GM12892 (cell line): ENCODE results near the gene SULF2.

Source experiments
- DNase-seq: peaks from one replicate; pipeline ENCODE4 v3.0.0; 2011; ENCODE audit not compliant: insufficient read length
- FAIRE-seq: peaks from 2 replicates; lab custom pipeline; 2011; peaks lifted over from hg19 to GRCh38; lab: Jason Lieb, UNC
- POLR2A ChIP-seq: IDR thresholded peaks from 2 replicates; pipeline ENCODE4 v1.6.1; 2011; ENCODE audit warnings: low read depth, low read length, control low read depth
- POLR2AphosphoS5 ChIP-seq: IDR thresholded peaks from 2 replicates; pipeline ENCODE4 v1.6.1; 2011; ENCODE audit warnings: low read depth, low read length, control low read depth
- TAF1 ChIP-seq: IDR thresholded peaks from 2 replicates; pipeline ENCODE4 v1.6.1; 2011; ENCODE audit warnings: low read depth, mild to moderate bottlenecking, control low read depth, low read length, borderline replicate concordance

The SULF2 gene

DNA sequence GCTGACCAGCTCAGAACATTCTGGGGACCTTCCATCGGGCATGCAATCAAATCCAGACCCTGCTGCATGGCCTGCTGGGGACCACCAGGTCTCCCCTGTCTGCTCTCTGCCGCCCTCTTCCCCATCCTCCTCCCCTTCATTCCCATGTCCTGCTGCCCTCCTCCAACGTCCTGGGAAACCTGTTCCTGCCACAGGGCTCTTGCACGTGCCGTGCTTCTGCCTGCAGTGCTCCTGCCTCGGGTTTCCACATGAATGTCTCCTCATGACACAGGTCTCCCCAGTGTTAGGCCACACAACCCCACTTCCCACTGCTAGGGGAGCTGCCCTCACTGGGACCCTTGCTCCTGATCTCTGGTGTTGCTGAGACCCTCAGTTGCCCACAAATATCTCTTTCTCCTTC, 37.2 kb downstream of the SULF2 start:
- no peak for FAIRE-seq
- DNase-seq, result no peak
- no peak for TF ChIP-seq POLR2AphosphoS5
- no peak for TF ChIP-seq TAF1
- no peak for TF ChIP-seq POLR2A

GRCh38 chr20:47747669-47748031, 37.6 kb downstream of the SULF2 start:
- no peak for TF ChIP-seq POLR2AphosphoS5
- TF ChIP-seq POLR2A, result no peak
- no peak for TF ChIP-seq TAF1
- FAIRE-seq, result no peak
- no peak for DNase-seq

- TF ChIP-seq POLR2AphosphoS5 (no peak), POLR2A (no peak), TAF1 (no peak)
- FAIRE-seq (no peak), DNase-seq (no peak)
Observed at GRCh38 chr20:47744803-47745202, 40.5 kb downstream of the SULF2 start.

DNA sequence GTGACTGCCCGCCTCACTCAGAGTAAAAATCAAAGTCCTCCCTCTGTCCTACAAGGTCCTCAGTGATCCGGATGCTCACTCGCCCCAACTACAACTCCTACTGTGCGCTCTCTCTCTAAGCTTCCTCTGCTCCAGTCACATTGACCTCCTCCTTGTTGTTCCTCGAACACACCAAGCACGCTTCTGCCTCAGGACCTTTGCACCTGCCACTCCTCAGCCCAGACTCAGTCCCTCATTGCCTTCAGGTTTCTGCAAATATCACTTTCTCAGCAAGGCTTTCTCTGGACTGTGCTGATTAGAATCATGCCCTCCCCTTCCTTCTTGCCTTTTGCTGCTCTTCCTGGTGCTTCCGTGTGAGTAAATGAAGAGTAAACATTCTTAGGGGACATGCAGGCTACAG, 41.6 kb downstream of the SULF2 start:
- TF ChIP-seq TAF1 (no peak), POLR2AphosphoS5 (no peak), POLR2A (no peak)
- DNase-seq (no peak), FAIRE-seq (no peak)

DNA sequence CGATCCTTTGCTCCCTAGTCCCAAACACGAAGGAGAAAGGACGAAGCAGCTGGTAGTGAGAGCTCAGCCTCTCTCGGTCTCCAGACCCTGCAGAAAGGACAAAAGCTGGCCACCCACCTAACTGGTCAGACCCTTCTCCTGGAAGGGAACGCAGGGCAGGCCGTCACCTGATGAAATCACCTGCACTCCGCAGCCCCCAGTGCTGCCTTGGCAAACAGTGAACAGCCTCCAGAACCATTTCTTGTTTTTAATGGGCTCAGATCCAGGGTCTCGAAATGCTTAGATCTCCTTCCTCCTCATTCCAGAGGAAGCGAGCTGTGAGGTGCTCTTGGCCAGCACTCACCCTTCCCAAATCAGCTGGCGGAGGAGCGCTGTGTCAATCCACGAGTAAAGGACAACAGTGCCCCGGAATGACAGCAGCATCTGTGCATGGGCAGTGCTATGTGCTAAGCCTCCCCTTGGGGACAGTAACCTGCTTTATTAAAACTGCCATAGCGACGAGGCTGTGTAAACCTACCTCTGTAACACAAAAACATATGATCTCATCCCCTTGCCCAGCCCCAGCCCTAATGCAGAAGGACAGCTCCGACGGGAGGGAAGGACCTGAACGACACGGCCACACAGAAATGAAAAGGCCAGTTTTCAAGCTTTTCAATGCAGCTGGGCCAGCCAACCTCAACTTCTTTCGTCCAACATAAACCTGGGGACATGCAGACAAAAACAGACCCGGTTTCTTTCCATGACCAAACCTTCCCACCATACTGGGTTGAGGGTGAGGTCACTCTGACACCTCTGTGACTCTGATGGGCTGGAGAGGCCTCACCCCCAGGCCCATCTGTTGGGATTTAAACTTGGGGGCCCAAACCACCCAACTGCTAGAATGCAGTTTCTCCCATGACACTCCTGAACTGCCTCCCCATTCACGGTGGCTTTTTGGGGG, 43.3 kb downstream of the SULF2 start:
- DNase-seq (no peak), FAIRE-seq (no peak)
- TF ChIP-seq POLR2AphosphoS5 (no peak), POLR2A (no peak)

GRCh38 chr20:47740862-47741184, 44.5 kb downstream of the SULF2 start:
- FAIRE-seq (no peak), DNase-seq (no peak)

GRCh38 chr20:47740121-47740861, 45.0 kb downstream of the SULF2 start:
- FAIRE-seq (no peak), DNase-seq (no peak)
- TF ChIP-seq POLR2AphosphoS5, result no peak
- TF ChIP-seq POLR2A, result no peak

More at GRCh38 chr20:47740862-47741184, 44.5 kb downstream of the SULF2 start:
- TF ChIP-seq POLR2A (no peak), POLR2AphosphoS5 (no peak), TAF1 (no peak)

- no peak for TF ChIP-seq TAF1
- TF ChIP-seq POLR2A, result no peak
- no peak for TF ChIP-seq POLR2AphosphoS5
- DNase-seq, result no peak
- FAIRE-seq, result no peak
Observed at GRCh38 chr20:47737923-47738322, 47.4 kb downstream of the SULF2 start.

- FAIRE-seq (no peak), DNase-seq (no peak)
- TF ChIP-seq POLR2A, result no peak
- no peak for TF ChIP-seq POLR2AphosphoS5
- no peak for TF ChIP-seq TAF1
Observed at GRCh38 chr20:47736570-47737152, 48.6 kb downstream of the SULF2 start.

GRCh38 chr20:47735412-47736400, 49.6 kb downstream of the SULF2 start:
- TF ChIP-seq POLR2AphosphoS5 (no peak), TAF1 (no peak), POLR2A (no peak)
- no peak for FAIRE-seq
- no peak for DNase-seq

GRCh38 chr20:47734870-47735269, 50.4 kb downstream of the SULF2 start:
- no peak for TF ChIP-seq TAF1
- no peak for DNase-seq
- FAIRE-seq, result no peak
